HepG2 (cell line): ENCODE measurements around the gene HOXD12. TPM values are rescaled to one million over a fixed set of nuclear protein-coding genes. Genes with fewer than 3 reads are reported as not detected.

Source experiments
- ADNP ChIP-seq: sonication (generic); formaldehyde crosslinking; IDR thresholded peaks from 2 replicates; pipeline ENCODE4 v1.4.0; 2020; ENCODE audit warnings: missing genetic modification reagents
- EED ChIP-seq: sonication (generic); formaldehyde crosslinking; IDR thresholded peaks from 2 replicates; pipeline ENCODE4 v1.5.0; 2020; ENCODE audit warnings: mild to moderate bottlenecking, missing genetic modification reagents
- ELF3 ChIP-seq: IDR thresholded peaks from 2 replicates; pipeline ENCODE4 v1.6.1; 2016; ENCODE audit warnings: missing genetic modification reagents, missing compliant biosample characterization
- HMG20A ChIP-seq: IDR thresholded peaks from 2 replicates; pipeline ENCODE4 v1.6.1; 2016; ENCODE audit warnings: borderline replicate concordance
- HNRNPLL ChIP-seq: fragments of 200-400 bp; formaldehyde crosslinking; IDR thresholded peaks from 2 replicates; pipeline ENCODE4 v1.6.1; 2017; ENCODE audit warnings: mild to moderate bottlenecking, low read depth, low read length; ENCODE audit not compliant: poor library complexity, severe bottlenecking
- IKZF1 ChIP-seq: fragments of 450-650 bp; IDR thresholded peaks from 2 replicates; pipeline ENCODE4 v1.7.1; 2016
- IRF2 ChIP-seq: IDR thresholded peaks from 2 replicates; pipeline ENCODE4 v1.6.1; 2018; ENCODE audit warnings: missing genetic modification reagents, missing compliant biosample characterization
- MAZ ChIP-seq, 2 experiments: sonication (generic) in 1 of 2; formaldehyde crosslinking in 1 of 2; IDR thresholded peaks; 2 replicates each; pipeline versions ENCODE4 v1.5.0 to v1.6.1; 2012 to 2020; ENCODE audit warnings: low read depth in 2 of 2, mild to moderate bottlenecking in 2 of 2, borderline replicate concordance in 1 of 2, improper control_type of control experiment in 1 of 2, low read length in 1 of 2, missing genetic modification reagents in 1 of 2, moderate library complexity in 1 of 2
- SAP130 ChIP-seq: IDR thresholded peaks from 2 replicates; pipeline ENCODE4 v1.6.1; 2016; ENCODE audit warnings: low read depth
- SMARCE1 ChIP-seq: fragments of 450-650 bp; IDR thresholded peaks from 2 replicates; pipeline ENCODE4 v1.6.1; 2017; ENCODE audit warnings: borderline replicate concordance
- SP2 ChIP-seq: sonication (generic); formaldehyde crosslinking; IDR thresholded peaks from 2 replicates; pipeline ENCODE4 v1.5.1; 2020; ENCODE audit warnings: mild to moderate bottlenecking, missing genetic modification reagents
- SP4 ChIP-seq: sonication (generic); formaldehyde crosslinking; IDR thresholded peaks from 2 replicates; pipeline ENCODE4 v1.8.1; 2023; ENCODE audit warnings: mild to moderate bottlenecking, missing genetic modification reagents
- SSRP1 ChIP-seq: IDR thresholded peaks from 2 replicates; pipeline ENCODE4 v1.6.1; 2016; ENCODE audit warnings: control low read depth
- U2AF2 ChIP-seq: fragments of 200-400 bp; formaldehyde crosslinking; IDR thresholded peaks from 2 replicates; pipeline ENCODE4 v1.6.1; 2017; ENCODE audit warnings: low read depth, mild to moderate bottlenecking, low read length
- ZBTB1 ChIP-seq: sonication (generic); formaldehyde crosslinking; IDR thresholded peaks from 2 replicates; pipeline ENCODE4 v1.4.0; 2020; ENCODE audit warnings: missing genetic modification reagents, borderline replicate concordance
- ZBTB3 ChIP-seq: sonication (generic); formaldehyde crosslinking; IDR thresholded peaks from 2 replicates; pipeline ENCODE4 v1.4.0; 2020; ENCODE audit warnings: low read depth, mild to moderate bottlenecking, moderate library complexity, missing genetic modification reagents, borderline replicate concordance
- ZBTB42 ChIP-seq: sonication (generic); formaldehyde crosslinking; IDR thresholded peaks from 2 replicates; pipeline ENCODE4 v1.5.0; 2020; ENCODE audit warnings: mild to moderate bottlenecking, missing genetic modification reagents
- ZFP36L1 ChIP-seq: sonication (generic); formaldehyde crosslinking; IDR thresholded peaks from 2 replicates; pipeline ENCODE4 v1.8.0; 2022; ENCODE audit warnings: mild to moderate bottlenecking, missing genetic modification reagents, moderate library complexity
- ZNF10 ChIP-seq: sonication (generic); formaldehyde crosslinking; IDR thresholded peaks from 2 replicates; pipeline ENCODE4 v1.4.0; 2020; ENCODE audit warnings: mild to moderate bottlenecking, low read depth, missing genetic modification reagents, borderline replicate concordance
- ZNF234 ChIP-seq: sonication (generic); formaldehyde crosslinking; conservative IDR thresholded peaks from 2 replicates; pipeline ENCODE4 v1.5.1; 2020; ENCODE audit warnings: mild to moderate bottlenecking, missing genetic modification reagents
- ZNF343 ChIP-seq: sonication (generic); formaldehyde crosslinking; IDR thresholded peaks from 2 replicates; pipeline ENCODE4 v1.4.0; 2020; ENCODE audit warnings: mild to moderate bottlenecking, missing genetic modification reagents
- ZNF569 ChIP-seq: sonication (generic); formaldehyde crosslinking; IDR thresholded peaks from 2 replicates; pipeline ENCODE4 v1.5.0; 2020; ENCODE audit warnings: mild to moderate bottlenecking, missing genetic modification reagents, moderate library complexity, borderline replicate concordance
- ZNF7 ChIP-seq: IDR thresholded peaks from 2 replicates; pipeline ENCODE4 v1.6.1; 2016; ENCODE audit warnings: missing biosample characterization, missing genetic modification reagents
- ZNF883 ChIP-seq: sonication (generic); formaldehyde crosslinking; IDR thresholded peaks from 2 replicates; pipeline ENCODE4 v1.5.1; 2020; ENCODE audit warnings: mild to moderate bottlenecking, missing genetic modification reagents; ENCODE audit errors: not compliant biosample characterization
- polyA plus RNA-seq, 8 experiments: library from polyadenylated mRNA; depleted of rRNA in 3 of 8; stranded (reverse) in 7 of 8; unstranded in 1 of 8; fragments of >200 nt; fragmentation: Illumina TruSeq in 4 of 8; extraction: Trizol in 4 of 8; gene quantifications; 2 replicates each; pipeline versions ENCODE4 v1.2.1 to v1.2.3, GENCODE V29; 2011 to 2016; ENCODE audit warnings: low read depth in 4 of 8, missing spikeins in 1 of 8, mixed read lengths in 1 of 8; ENCODE audit not compliant: insufficient read depth in 1 of 8
- total RNA-seq, 5 experiments: library from RNA; depleted of rRNA; stranded (reverse); fragments of >200 nt; fragmentation: Illumina TruSeq; extraction: Trizol; gene quantifications; 2 replicates each; pipeline ENCODE4 v1.2.3, GENCODE V29; 2016; ENCODE audit warnings: low read depth in 1 of 5
- TF ChIP-seq, protein P1 (sequence below): sonication (generic); formaldehyde crosslinking; IDR thresholded peaks from 2 replicates; pipeline ENCODE4 v1.8.0; 2022; ENCODE audit warnings: missing genetic modification reagents, mild to moderate bottlenecking, borderline replicate concordance
- TF ChIP-seq, protein P2 (sequence below): sonication (generic); formaldehyde crosslinking; IDR thresholded peaks from 2 replicates; pipeline ENCODE4 v1.8.1; 2023; ENCODE audit warnings: mild to moderate bottlenecking, moderate library complexity, missing genetic modification reagents
- TF ChIP-seq, protein P3 (sequence below): sonication (generic); formaldehyde crosslinking; IDR thresholded peaks from 2 replicates; pipeline ENCODE4 v1.5.0; 2020; ENCODE audit warnings: missing genetic modification reagents, mild to moderate bottlenecking, borderline replicate concordance

The HOXD12 gene
- total and polyA plus RNA-seq, 2 of the 13 experiments (the other 11 are each of a cell fraction or from before 2014, with no cell fraction given) = not detected

DNA sequence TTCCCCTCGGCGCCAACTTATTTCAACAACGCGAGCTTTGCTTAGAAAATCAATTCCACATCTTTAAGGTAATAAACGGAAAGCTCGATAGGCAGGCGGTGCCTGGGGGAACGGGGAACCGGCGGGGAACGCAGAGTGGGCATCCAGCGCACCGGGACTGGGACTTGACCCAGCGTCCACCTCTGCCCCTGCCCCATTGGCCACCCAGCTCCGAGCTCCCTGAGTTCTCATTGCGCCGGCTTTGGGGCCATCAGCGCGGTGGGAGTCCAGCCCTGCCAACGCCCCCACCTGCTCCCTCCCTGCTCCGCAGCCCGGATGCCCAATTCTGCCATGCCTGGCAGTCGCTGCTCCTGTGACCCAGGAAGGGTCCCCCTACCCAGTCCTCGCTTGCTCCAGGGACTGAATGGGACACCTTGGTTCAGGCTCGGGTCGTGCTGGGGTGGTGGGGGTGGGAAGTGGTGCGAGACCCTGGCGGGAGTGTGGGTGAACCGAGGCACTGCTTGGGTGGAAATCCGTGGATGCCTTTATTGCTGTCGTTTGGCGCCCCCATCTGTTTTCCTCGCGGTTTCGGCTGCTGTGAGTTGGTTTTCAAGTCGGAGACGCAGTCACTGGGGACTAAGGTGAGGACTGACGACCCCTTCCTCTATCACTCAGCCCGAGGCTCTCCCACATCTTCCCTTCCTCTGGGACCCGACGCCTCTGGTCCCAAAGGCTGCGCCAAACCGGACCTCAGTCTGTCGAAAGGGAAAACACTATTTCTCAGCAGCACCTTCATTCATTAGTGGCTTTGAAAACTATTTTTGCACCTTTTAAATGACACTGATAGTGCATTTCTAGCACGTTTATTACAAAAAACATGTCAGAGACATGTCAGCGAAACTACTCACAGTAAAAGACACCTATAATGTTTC, 13.5 kb upstream of the HOXD12 start (continued):
- no peak for TF ChIP-seq ZNF343 (CRISPR knock-in tag)
- no peak for TF ChIP-seq ZNF10
- TF ChIP-seq IKZF1 = no peak
- TF ChIP-seq, protein P1, sequence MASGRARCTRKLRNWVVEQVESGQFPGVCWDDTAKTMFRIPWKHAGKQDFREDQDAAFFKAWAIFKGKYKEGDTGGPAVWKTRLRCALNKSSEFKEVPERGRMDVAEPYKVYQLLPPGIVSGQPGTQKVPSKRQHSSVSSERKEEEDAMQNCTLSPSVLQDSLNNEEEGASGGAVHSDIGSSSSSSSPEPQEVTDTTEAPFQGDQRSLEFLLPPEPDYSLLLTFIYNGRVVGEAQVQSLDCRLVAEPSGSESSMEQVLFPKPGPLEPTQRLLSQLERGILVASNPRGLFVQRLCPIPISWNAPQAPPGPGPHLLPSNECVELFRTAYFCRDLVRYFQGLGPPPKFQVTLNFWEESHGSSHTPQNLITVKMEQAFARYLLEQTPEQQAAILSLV (CRISPR knock-in tag) = peak; percentile 62; the same call in 1 of the 2 replicates
- TF ChIP-seq SAP130 (CRISPR knock-in tag) = no peak
- no peak for TF ChIP-seq ZBTB42 (CRISPR knock-in tag)
- no peak for TF ChIP-seq SP4 (CRISPR knock-in tag)
- TF ChIP-seq ZBTB1 (CRISPR knock-in tag) = no peak
- TF ChIP-seq ADNP (CRISPR knock-in tag) = no peak
- no peak for TF ChIP-seq ZBTB3 (CRISPR knock-in tag)
- no peak for TF ChIP-seq IRF2 (CRISPR knock-in tag)
- TF ChIP-seq ZNF234 (CRISPR knock-in tag) = no peak
- no peak for TF ChIP-seq U2AF2
- TF ChIP-seq, protein P2, sequence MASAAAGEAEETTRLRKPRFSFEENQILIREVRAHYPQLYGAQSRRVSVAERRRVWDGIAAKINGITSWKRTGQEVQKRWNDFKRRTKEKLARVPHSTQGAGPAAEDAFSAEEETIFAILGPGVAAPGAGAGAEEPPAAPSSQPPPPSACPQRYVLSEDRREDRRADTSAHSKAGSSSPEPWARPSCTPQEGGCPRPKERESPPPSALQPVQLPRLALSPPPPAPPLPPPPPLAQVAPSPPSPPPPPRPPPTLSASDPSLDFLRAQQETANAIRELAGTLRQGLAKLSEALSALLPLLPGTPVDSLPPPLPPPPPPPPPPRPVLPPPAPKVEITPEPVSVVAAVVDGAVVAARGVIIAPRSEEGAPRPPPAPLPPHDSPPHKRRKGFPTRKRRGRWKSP = no peak
- TF ChIP-seq HMG20A (CRISPR knock-in tag) = no peak
- TF ChIP-seq, protein P3, sequence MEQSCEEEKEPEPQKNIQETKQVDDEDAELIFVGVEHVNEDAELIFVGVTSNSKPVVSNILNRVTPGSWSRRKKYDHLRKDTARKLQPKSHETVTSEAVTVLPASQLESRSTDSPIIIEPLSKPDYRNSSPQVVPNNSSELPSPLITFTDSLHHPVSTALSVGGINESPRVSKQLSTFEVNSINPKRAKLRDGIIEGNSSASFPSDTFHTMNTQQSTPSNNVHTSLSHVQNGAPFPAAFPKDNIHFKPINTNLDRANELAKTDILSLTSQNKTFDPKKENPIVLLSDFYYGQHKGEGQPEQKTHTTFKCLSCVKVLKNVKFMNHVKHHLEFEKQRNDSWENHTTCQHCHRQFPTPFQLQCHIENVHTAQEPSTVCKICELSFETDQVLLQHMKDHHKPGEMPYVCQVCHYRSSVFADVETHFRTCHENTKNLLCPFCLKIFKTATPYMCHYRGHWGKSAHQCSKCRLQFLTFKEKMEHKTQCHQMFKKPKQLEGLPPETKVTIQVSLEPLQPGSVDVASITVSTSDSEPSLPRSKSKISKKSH (CRISPR knock-in tag) = no peak; the same call in 1 of the 2 replicates
- TF ChIP-seq MAZ (IDR thresholded peaks at IDR 0.05; ENCODE audit: borderline replicate concordance, low read depth, low read length) = no peak
- TF ChIP-seq MAZ (CRISPR knock-in tag; IDR thresholded peaks at IDR 0.05; ENCODE audit: low read depth) = no peak
- no peak for TF ChIP-seq ZFP36L1 (CRISPR knock-in tag)
- no peak for TF ChIP-seq ZNF7
- TF ChIP-seq SMARCE1 = no peak
- TF ChIP-seq HNRNPLL = peak; percentile 27
- 0 out of 2 replicates have a peak, but pooled peaks have one; percentile 63 for TF ChIP-seq EED
- TF ChIP-seq ZNF883 (CRISPR knock-in tag) = no peak
- TF ChIP-seq SP2 = no peak
- no peak for TF ChIP-seq ELF3 (CRISPR knock-in tag)
- TF ChIP-seq ZNF569 (CRISPR knock-in tag) = no peak
- no peak for TF ChIP-seq SSRP1 (CRISPR knock-in tag)
